ENCODE results near the gene PNPLA5. TPM values are rescaled to one million over a fixed set of nuclear protein-coding genes. Genes with fewer than 3 reads are reported as not detected.

PNPLA5 gene
- total and polyA plus RNA-seq, 2 of the 13 experiments (the other 11 are each of a cell fraction or from before 2014, with no cell fraction given) = not detected

DNA sequence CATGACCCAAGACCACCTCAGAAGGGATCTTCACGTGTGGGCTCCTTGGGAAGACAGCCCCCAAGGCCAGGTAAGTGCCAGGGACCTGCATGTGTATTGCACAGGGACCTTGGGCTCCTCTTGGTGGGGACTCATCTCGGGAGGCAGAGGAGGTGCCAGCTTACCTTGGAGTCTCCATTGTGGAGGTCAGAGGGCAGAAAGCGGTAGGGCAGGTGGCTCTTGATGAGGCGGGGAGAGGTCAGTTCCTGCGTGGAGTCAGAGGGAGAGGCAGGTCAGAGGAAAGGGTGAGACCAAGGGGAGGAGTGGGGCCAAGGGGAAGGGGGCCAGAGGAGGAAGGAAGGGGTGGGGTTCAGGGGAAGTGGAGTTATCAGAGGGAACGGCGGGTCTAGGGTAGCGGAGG lies 52.0 kb downstream of the PNPLA5 start (continued):
- TF ChIP-seq ZNF83 (CRISPR knock-in tag; IDR thresholded peaks at IDR 0.05; ENCODE audit: borderline replicate concordance) (no peak), ZNF10 (CRISPR knock-in tag; IDR thresholded peaks at IDR 0.05; ENCODE audit: borderline replicate concordance, low read depth) (no peak), ZKSCAN8 (CRISPR knock-in tag; IDR thresholded peaks at IDR 0.05; ENCODE audit: borderline replicate concordance) (no peak), NR2C2 (CRISPR knock-in tag; IDR thresholded peaks at IDR 0.05; ENCODE audit: borderline replicate concordance) (no peak), HMGA1 (CRISPR knock-in tag; conservative IDR thresholded peaks at IDR 0.05) (no peak), ESRRA (CRISPR knock-in tag; IDR thresholded peaks at IDR 0.05; ENCODE audit: low read depth) (no peak), MED1 (CRISPR knock-in tag; IDR thresholded peaks at IDR 0.05) (no peak), ADNP (CRISPR knock-in tag; IDR thresholded peaks at IDR 0.05) (no peak), ZFY (CRISPR knock-in tag; IDR thresholded peaks at IDR 0.05) (no peak)
- TF ChIP-seq, protein P1, sequence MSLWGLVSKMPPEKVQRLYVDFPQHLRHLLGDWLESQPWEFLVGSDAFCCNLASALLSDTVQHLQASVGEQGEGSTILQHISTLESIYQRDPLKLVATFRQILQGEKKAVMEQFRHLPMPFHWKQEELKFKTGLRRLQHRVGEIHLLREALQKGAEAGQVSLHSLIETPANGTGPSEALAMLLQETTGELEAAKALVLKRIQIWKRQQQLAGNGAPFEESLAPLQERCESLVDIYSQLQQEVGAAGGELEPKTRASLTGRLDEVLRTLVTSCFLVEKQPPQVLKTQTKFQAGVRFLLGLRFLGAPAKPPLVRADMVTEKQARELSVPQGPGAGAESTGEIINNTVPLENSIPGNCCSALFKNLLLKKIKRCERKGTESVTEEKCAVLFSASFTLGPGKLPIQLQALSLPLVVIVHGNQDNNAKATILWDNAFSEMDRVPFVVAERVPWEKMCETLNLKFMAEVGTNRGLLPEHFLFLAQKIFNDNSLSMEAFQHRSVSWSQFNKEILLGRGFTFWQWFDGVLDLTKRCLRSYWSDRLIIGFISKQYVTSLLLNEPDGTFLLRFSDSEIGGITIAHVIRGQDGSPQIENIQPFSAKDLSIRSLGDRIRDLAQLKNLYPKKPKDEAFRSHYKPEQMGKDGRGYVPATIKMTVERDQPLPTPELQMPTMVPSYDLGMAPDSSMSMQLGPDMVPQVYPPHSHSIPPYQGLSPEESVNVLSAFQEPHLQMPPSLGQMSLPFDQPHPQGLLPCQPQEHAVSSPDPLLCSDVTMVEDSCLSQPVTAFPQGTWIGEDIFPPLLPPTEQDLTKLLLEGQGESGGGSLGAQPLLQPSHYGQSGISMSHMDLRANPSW (CRISPR knock-in tag; IDR thresholded peaks at IDR 0.05; ENCODE audit: borderline replicate concordance) = no peak
- TF ChIP-seq, protein P2, sequence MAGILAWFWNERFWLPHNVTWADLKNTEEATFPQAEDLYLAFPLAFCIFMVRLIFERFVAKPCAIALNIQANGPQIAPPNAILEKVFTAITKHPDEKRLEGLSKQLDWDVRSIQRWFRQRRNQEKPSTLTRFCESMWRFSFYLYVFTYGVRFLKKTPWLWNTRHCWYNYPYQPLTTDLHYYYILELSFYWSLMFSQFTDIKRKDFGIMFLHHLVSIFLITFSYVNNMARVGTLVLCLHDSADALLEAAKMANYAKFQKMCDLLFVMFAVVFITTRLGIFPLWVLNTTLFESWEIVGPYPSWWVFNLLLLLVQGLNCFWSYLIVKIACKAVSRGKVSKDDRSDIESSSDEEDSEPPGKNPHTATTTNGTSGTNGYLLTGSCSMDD (CRISPR knock-in tag; IDR thresholded peaks at IDR 0.05) = no peak
- TF ChIP-seq, protein P3, sequence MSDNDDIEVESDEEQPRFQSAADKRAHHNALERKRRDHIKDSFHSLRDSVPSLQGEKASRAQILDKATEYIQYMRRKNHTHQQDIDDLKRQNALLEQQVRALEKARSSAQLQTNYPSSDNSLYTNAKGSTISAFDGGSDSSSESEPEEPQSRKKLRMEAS (IDR thresholded peaks at IDR 0.05) = no peak

Measured in HepG2 (cell line).